ENCODE results near the gene PYGB.

PYGB gene

DNA sequence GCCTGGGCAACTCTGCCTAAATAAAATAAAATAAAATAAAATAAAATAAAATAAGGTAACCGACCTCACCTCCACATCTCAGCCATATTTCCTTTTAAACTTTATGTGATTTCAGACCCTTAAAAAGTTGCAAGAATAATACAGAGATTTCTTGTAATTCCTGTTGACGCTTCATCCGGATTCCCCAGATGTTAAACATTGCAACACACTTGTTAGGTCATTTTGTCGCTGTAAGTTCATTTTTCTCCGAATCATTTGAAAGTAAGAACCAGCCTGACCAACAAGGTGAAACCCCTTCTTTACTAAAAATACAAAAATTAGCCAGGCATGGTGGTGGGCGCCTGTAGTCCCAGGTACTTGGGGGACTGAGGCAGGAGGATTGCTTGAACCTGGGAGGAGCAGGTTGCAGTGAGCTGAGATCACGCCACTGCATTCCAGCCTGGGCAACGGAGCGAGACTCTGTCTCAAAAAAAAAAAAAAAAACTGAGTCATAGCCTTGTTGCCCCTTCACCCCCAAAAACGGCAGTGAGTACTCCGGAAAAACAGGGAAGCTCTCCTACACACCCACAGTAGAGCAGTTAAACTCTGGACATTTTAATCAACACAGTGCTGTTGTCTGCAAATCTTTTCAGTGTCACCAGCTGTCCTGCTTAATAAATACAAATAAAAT, 5.9 kb downstream of the PYGB start:
- TF ChIP-seq ZBTB8A (tag by site-specific recombination; IDR thresholded peaks at IDR 0.05) (no peak), ZNF585B (tag by site-specific recombination; IDR thresholded peaks at IDR 0.05) (no peak)
- Histone ChIP-seq H3K27ac (ENCODE audit: extremely low read depth, low read depth, low read length) (no peak overlapping the region), H3K4me1 (ENCODE audit: control insufficient read depth, insufficient read depth, low read length) (peaks cover 27% of the 10 kb centered on the region), H3K4me3 (ENCODE audit: low read depth, low read length) (no peak overlapping the region), H3K9me3 (ENCODE audit: control insufficient read depth, insufficient read depth, low read depth, low read length) (no peaks in the 10 kb centered on the region), H3K36me3 (ENCODE audit: control insufficient read depth in 2 of 2, insufficient read depth in 1 of 2, low read length in 2 of 2) (peaks cover 0 to 6% of the 10 kb centered on the region in 2 experiments; a peak in 1 of 3 replicates)
- ChIA-PET CTCF (interaction anchor here (0.9 to 1.2 kb wide), 2 partner anchors 67 to 145 kb away, joined by 4 read pairs; no protein-coding TSS in a partner anchor), POLR2A (interaction anchor here (0.6 to 1.3 kb wide), 2 partner anchors 27 to 138 kb away, joined by 4 to 5 read pairs; no protein-coding TSS in a partner anchor)

DNA sequence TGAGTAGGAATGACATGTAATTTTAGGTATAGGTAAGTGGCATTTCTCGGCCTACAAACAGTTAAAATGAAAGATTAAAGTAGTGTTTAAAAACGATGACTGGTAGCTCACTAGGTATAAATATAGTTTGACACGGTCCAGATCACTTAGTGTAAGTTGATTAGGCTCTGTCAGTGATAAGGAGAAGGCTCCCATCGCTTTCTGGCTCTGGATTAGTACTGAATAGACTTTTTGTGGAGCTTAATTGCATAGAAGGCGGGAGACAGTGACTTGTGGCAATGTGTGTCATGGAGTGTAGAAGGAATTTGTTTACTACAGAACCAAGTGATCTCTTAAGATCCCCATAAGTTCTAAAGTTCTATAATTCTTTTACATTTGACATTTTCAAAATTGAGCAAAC, 6.7 kb downstream of the PYGB start:
- ChIA-PET CTCF (interaction anchor here (0.9 kb wide), 1 partner anchor 68 kb away, joined by 4 read pairs; no protein-coding TSS in a partner anchor), POLR2A (interaction anchor here (1.3 kb wide), 1 partner anchor 153 kb away, joined by 5 read pairs; the partner anchor contains the start of gene GINS1)
- peaks cover 27% of the 10 kb centered on the region for H3K4me1 ChIP-seq (ENCODE audit: control insufficient read depth, insufficient read depth, low read length)
- H3K36me3 ChIP-seq (ENCODE audit: control insufficient read depth in 2 of 2, insufficient read depth in 1 of 2, low read length in 2 of 2), result peaks cover 0 to 14% of the 10 kb centered on the region in 2 experiments; a peak in 1 of 3 replicates
- no peak for TF ChIP-seq KLF10 (tag by site-specific recombination; IDR thresholded peaks at IDR 0.05)
- no peak for TF ChIP-seq ZNF510 (tag by site-specific recombination; IDR thresholded peaks at IDR 0.05; ENCODE audit: insufficient replicate concordance)
- TF ChIP-seq REPIN1 (tag by site-specific recombination; IDR thresholded peaks at IDR 0.05; ENCODE audit: low read depth), result no peak
- no peak for TF ChIP-seq ZNF350 (tag by site-specific recombination; IDR thresholded peaks at IDR 0.05)
- no peak for TF ChIP-seq ZNF768 (tag by site-specific recombination; IDR thresholded peaks at IDR 0.05)
- no peak for TF ChIP-seq EGR2 (tag by site-specific recombination; IDR thresholded peaks at IDR 0.05; ENCODE audit: low read depth)
- no peak for TF ChIP-seq ZEB2 (tag by site-specific recombination; IDR thresholded peaks at IDR 0.05)
- TF ChIP-seq ZNF302 (tag by site-specific recombination; IDR thresholded peaks at IDR 0.05; ENCODE audit: low read depth), result no peak
- no peak for TF ChIP-seq ZNF433 (tag by site-specific recombination; IDR thresholded peaks at IDR 0.05; ENCODE audit: low read depth)
- no peak for TF ChIP-seq ZNF521 (tag by site-specific recombination; IDR thresholded peaks at IDR 0.05)
- TF ChIP-seq, protein P1, sequence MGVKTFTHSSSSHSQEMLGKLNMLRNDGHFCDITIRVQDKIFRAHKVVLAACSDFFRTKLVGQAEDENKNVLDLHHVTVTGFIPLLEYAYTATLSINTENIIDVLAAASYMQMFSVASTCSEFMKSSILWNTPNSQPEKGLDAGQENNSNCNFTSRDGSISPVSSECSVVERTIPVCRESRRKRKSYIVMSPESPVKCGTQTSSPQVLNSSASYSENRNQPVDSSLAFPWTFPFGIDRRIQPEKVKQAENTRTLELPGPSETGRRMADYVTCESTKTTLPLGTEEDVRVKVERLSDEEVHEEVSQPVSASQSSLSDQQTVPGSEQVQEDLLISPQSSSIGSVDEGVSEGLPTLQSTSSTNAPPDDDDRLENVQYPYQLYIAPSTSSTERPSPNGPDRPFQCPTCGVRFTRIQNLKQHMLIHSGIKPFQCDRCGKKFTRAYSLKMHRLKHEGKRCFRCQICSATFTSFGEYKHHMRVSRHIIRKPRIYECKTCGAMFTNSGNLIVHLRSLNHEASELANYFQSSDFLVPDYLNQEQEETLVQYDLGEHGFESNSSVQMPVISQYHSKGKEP (tag by site-specific recombination; IDR thresholded peaks at IDR 0.05), result no peak
- TF ChIP-seq, protein P2, sequence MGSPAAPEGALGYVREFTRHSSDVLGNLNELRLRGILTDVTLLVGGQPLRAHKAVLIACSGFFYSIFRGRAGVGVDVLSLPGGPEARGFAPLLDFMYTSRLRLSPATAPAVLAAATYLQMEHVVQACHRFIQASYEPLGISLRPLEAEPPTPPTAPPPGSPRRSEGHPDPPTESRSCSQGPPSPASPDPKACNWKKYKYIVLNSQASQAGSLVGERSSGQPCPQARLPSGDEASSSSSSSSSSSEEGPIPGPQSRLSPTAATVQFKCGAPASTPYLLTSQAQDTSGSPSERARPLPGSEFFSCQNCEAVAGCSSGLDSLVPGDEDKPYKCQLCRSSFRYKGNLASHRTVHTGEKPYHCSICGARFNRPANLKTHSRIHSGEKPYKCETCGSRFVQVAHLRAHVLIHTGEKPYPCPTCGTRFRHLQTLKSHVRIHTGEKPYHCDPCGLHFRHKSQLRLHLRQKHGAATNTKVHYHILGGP (tag by site-specific recombination; IDR thresholded peaks at IDR 0.05), result no peak
- no peak for TF ChIP-seq ZNF610 (tag by site-specific recombination; IDR thresholded peaks at IDR 0.05; ENCODE audit: borderline replicate concordance)
- TF ChIP-seq ZBTB48 (tag by site-specific recombination; IDR thresholded peaks at IDR 0.05), result no peak
- no peak for TF ChIP-seq ZNF658 (tag by site-specific recombination; IDR thresholded peaks at IDR 0.05)
- TF ChIP-seq ZNF10 (tag by site-specific recombination; IDR thresholded peaks at IDR 0.05), result no peak
- no peak for TF ChIP-seq ZNF664 (tag by site-specific recombination; IDR thresholded peaks at IDR 0.05)
- TF ChIP-seq PRDM1 (tag by site-specific recombination; IDR thresholded peaks at IDR 0.05), result no peak
- H3K4me3 ChIP-seq (ENCODE audit: low read depth, low read length), result no peak overlapping the region
- H3K9me3 ChIP-seq (ENCODE audit: control insufficient read depth, insufficient read depth, low read depth, low read length), result no peaks in the 10 kb centered on the region
- H3K27ac ChIP-seq (ENCODE audit: extremely low read depth, low read depth, low read length), result no peak overlapping the region
